ENCODE data around the gene RBM39. TPM values are rescaled to one million over a fixed set of nuclear protein-coding genes. Genes with fewer than 3 reads are reported as not detected.

The RBM39 gene
- total and polyA plus RNA-seq, 10 of the 15 experiments (the other 5 are each of a cell fraction or from before 2014, with no cell fraction given): 135 to 280 (median 217) TPM

DNA sequence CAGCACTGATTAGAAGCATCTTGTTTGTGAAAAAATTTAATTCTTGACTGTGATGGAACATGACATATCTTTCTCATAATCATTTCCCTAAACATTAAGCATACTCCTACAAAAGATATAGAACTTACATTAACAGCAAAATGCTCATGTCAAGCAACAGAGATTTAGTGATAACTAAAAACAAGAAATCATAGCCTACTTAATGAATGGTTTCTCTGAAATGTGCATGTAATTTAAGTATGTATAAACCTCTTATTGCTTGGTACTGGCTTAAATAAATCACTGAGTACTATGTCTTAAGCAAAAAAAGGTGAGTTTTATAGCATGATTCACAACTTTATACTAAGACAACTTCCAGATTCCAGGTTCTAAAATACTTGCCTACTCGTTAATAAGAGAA is 33.6 kb downstream of the RBM39 start:
- POLR2A ChIA-PET: interaction anchor here (1.6 kb wide), 1 partner anchor 11 kb away, joined by 5 read pairs; no protein-coding TSS in a partner anchor
- Histone ChIP-seq H3K79me2 (ENCODE audit: control insufficient read depth, insufficient read depth, low read length) (peaks cover 24% of the 10 kb centered on the region), H3K4me2 (ENCODE audit: control insufficient read depth, insufficient read depth) (no peak overlapping the region), H2AFZ (ENCODE audit: control insufficient read depth, low read depth, low read length) (no peak overlapping the region), H3K9me3 (replicated peaks; ENCODE audit: control insufficient read depth, insufficient read depth, low read length) (no peaks in the 10 kb centered on the region), H3K4me1 (ENCODE audit: control insufficient read depth, insufficient read depth, low read length) (peaks cover 13% of the 10 kb centered on the region), H3K9ac (ENCODE audit: control insufficient read depth, insufficient read depth, low read length) (no peak overlapping the region), H4K20me1 (ENCODE audit: control insufficient read depth, insufficient read depth) (peaks cover 13% of the 10 kb centered on the region), H3K4me3 (no peak overlapping the region), H3K27me3 (replicated peaks in 1 of 2; ENCODE audit: control insufficient read depth in 2 of 2, insufficient read depth in 2 of 2, low read length in 1 of 2) (no peaks in the 10 kb centered on the region), H3K36me3 (ENCODE audit: control insufficient read depth in 2 of 2, insufficient read depth in 2 of 2, low read length in 1 of 2) (peaks cover 14 to 54% of the 10 kb centered on the region in 2 experiments), H3K27ac (ENCODE audit: control insufficient read depth, insufficient read depth) (no peak overlapping the region)
- ATAC-seq (no peak), DNase-seq (ENCODE audit: low read depth, low spot score) (no peak), FAIRE-seq (no peak)
- CTCF ChIA-PET: no interaction called here
- TSS peak; percentile 5 for BruUV-seq (replicated peaks)
- no peak for TF ChIP-seq ZNF384 (IDR thresholded peaks at IDR 0.05; ENCODE audit: borderline replicate concordance, low read depth, low read length)
- TF ChIP-seq, protein P1, sequence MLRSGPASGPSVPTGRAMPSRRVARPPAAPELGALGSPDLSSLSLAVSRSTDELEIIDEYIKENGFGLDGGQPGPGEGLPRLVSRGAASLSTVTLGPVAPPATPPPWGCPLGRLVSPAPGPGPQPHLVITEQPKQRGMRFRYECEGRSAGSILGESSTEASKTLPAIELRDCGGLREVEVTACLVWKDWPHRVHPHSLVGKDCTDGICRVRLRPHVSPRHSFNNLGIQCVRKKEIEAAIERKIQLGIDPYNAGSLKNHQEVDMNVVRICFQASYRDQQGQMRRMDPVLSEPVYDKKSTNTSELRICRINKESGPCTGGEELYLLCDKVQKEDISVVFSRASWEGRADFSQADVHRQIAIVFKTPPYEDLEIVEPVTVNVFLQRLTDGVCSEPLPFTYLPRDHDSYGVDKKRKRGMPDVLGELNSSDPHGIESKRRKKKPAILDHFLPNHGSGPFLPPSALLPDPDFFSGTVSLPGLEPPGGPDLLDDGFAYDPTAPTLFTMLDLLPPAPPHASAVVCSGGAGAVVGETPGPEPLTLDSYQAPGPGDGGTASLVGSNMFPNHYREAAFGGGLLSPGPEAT (IDR thresholded peaks at IDR 0.05; ENCODE audit: low read depth): no peak
- TF ChIP-seq BACH1 (IDR thresholded peaks at IDR 0.05; ENCODE audit: borderline replicate concordance): no peak
- TF ChIP-seq JUND (IDR thresholded peaks at IDR 0.05; ENCODE audit: low read depth, low read length): no peak
- SMC1A ChIA-PET (ENCODE audit: uncharacterized antibody, unreplicated experiment): interaction anchor here (0.8 to 1.1 kb wide), 2 partner anchors 18 to 22 kb away, joined by 3 read pairs; no protein-coding TSS in a partner anchor
- in situ Hi-C loops (cut with MboI) (no loop called here), intact Hi-C loops (cut with micrococcal nuclease; ENCODE audit: unreplicated experiment) (no loop called here)
- RAD21 ChIA-PET (ENCODE audit: unreplicated experiment): interaction anchor here (1.1 kb wide), 1 partner anchor 34 kb away, joined by 3 read pairs; the partner anchor contains the start of gene RBM39
- 54% methylated on average over 1 of the region's 1 CpG for WGBS (ENCODE audit: insufficient coverage, insufficient replicate concordance, low lambda C conversion rate, missing lambda C conversion rate)

Measured in GM12878 (cell line).